SHP77 (cell line): ENCODE results near the gene ITGB2.
A peak's percentile ranks its signal among the peaks of the same experiment; 100 is the strongest.
"Not testable (repeated sequence)": the region's sequence is repeated elsewhere in the genome, so short reads cannot be mapped to it uniquely, and the experiment has no call there.

ENCODE experiments used
- DNase-seq, 2 experiments: peaks; one replicate each; lab custom pipeline; 2025; lab: John Stamatoyannopoulos, UW

The ITGB2 gene

DNA sequence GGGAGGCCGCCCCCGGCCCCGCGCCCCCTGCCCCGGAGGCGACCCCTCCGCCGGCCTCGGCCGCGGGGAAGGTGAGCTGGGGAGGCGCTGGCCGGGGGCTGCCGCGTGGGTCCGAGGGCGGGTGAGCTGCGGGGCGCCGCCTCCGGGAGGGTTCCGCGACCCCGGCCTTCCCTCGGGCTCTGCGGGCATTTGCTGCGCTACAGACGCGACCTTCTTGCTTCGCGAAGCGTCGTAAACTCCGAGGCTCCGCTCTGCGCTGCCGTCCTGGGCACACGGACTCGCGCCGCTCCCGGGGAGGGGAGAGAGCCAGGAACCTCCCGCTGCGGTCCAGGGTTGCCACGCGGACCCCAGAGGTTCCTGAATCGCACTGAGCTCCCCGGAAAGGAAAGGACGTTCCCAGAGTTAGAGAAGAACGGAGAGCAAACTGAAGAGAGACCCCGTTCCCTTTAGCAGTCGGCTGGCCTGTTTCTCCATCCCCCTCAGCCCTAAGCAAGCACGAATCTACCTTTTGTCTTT, 19.5 kb upstream of the ITGB2 start:
- DNase-seq, result no peak

GRCh38 chr21:44939532-44940115, 18.9 kb upstream of the ITGB2 start, which contains the start of gene SLX9:
Gene SLX9 (plus strand): TSS chr21:44940029. CDS start chr21:44940058, 29 bp downstream.
- DNase-seq, result peak; percentile 66 to 77

- no peak for DNase-seq
Measured at GRCh38 chr21:44938772-44939531, 18.3 kb upstream of the ITGB2 start.

GRCh38 chr21:44935533-44935927, 14.8 kb upstream of the ITGB2 start:
- DNase-seq, result no peak

DNA sequence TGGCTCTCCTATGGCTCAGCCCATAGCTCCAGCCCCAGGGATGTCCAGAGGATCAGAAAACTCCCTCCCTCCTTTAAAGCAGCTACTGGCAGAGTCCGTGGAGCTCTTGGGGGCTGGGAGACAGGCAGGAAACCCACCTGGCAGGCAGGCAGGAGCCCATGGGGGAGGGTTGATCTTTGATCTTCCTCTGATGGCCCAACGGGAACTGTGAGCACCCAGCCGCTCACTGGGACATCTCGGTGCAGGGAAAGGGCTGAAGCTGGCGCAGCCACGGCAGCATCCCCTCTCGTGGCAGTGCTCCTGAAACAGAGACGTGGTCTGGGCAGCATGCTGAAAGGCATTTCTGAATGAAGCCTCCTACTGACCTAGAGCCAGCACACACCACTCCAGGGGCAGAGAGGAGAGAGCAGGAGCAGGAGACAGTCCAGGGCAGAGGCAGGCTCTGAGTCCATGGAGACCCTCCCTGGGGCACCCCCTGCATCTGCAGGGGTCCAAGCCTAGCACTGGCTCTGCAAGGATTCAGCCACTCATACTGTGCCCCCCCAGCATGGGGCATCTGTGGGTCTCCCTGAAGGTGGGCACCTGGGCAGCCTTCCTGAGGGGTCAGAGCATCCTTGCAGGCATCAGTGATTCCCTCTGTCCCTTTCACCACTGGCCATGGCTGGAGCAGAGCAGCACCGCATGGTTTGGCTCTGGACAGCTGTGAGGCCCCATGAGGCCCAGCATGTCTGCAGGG, 14.3 kb upstream of the ITGB2 start:
- no peak for DNase-seq

DNA sequence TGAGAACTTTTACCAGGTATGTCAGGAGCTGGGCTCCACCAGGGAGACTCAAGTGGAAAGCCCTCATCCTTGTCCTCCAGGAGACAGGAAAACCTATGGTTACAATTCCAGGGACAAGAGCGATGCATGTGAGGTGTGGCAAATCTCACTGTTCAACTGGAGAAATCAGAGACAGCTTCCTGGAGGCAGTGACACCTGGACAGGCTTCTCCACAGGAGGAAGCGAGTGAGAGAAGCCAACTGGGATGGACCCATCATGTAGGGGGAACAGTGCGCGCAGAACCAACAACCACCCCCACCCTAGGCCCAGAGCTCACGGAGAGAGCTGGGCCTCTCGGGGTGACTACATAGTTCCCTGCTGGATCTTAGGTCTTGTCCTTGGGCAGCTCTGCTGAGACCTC, 13.6 kb upstream of the ITGB2 start:
- no peak for DNase-seq

GRCh38 chr21:44933918-44934260, 13.2 kb upstream of the ITGB2 start:
- DNase-seq, result no peak

GRCh38 chr21:44933199-44933917, 12.7 kb upstream of the ITGB2 start:
- no peak for DNase-seq

DNA sequence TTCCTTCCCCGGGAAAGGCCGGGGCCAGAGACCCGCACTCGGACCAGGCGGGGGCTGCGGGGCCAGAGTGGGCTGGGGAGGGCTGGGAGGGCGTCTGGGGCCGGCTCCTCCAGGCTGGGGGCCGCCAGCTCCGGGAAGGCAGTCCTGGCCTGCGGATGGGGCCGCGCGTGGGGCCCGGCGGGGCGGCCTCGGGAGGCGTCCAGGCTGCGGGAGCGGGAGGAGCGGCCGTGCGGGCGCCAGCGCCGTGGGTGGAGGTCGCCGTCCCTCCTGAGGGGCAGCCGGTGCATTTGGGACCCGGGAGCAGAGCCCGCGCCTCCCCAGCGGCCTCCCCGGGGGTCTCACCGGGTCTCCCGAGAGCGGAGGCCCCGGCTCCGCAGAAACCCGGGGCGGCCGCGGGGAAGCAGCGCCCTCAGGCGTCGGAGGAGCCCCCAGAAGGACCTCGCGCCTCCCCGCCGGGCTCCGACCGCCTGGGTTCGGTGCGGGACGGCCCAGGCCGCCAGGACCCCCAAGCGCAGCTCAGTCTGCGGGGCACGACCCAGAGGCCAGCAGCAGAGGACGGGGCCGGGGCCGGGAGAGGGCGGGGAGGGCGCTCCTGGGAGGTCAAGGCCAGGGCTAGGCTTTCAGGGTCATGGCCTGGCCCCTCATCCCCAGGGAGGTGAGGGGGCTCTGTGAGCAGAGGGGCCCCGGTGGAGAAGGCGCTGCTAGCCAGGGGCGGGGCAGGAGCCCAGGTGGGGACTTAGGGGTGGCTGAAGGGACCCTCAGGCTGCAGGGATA, 11.9 kb upstream of the ITGB2 start:
- DNase-seq, result no peak

DNA sequence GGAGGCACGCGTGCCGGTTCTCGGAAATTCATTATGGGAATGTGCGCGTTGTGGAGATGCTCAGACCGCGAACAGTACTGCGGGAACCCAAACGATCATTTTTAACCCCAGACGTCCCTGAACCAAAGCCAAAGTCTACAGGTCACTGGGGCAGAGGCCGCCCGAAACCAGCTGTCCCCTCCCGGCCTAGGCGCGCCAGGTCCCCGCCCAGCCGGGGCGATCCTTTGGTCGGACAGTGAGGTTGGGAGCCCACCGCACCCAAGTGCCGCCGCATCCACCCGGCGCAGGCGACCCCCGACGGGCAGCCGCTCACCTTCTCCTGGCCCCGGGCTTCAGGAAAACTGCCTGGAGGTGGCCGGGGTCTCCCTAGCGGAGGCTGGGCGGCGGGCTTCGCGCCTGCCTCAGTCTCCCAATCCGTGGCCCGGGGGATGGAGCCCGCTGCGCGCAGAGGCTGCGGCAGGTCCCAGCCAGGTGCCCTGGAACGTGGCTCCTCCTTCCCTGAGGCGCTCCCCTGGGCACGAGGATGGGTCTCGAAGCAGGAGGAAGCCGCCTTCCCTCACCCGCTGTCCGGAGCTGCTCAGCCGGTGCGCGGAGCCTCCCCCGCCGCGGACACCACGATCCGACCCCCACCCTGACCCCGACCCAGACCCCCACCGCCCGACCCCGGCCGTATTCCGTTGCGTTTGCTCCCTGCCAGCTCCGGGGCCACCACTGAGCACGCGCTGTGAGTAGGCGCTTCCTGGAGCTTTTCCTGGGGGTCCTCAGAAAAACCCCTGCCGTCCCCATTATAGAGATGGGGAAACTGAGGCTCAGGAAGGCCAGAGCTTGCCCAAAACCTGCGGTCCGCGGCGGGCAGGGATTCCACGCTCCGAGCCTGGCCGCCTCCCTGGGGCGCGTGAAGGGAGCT, 11.1 kb upstream of the ITGB2 start:
- no peak for DNase-seq

DNA sequence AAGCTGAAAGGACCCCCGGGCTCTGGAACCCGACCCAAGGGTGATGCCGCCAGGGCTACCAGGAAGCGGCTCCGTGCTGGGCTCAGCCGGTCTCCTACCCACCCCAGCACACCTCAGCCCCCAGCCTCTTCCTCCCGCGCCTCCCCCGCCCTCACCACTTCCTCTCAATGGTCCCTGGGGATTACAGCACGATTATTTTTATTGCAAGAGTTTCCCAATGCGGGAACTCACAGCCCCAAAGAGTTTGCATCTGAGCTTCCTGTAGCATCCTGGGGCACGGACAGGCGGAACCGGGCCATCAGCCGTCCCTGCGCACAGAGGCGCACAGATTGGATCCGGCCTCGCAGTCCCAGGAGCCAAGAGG, 10.4 kb upstream of the ITGB2 start:
- DNase-seq, result no peak

- no peak for DNase-seq
Measured at GRCh38 chr21:44930543-44930981, 9.9 kb upstream of the ITGB2 start.

GRCh38 chr21:44929799-44930542, 9.3 kb upstream of the ITGB2 start:
- no peak for DNase-seq

DNA sequence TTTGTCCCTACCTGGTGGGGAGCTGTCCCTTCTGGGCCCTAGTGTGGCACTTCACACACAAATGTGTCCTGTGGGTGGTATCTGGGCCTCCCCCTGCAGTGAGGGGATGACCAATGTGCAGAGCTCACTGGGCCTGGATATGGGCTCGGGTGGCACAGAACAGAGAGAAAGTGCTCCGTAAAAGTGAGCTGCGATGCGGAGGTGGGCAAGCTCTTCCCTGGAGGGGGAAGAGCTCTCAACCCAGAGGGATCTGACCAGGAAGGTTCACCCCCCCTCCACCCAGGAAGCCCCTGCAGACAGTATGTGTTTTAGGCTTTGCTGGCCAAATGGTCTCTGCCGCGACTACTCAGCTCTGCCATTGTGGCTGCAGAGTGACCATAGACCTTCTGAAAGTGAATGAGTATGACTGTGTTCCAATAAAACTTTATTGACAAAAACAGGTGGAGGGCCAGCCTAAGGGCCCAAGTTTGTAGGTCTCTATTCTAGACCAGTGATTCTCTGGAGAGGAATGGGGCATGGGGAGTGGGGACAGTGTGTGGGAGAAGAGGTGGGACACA, 8.6 kb upstream of the ITGB2 start:
- no peak for DNase-seq

GRCh38 chr21:44928500-44929241, 8.0 kb upstream of the ITGB2 start:
- not testable (repeated sequence) for DNase-seq

DNA sequence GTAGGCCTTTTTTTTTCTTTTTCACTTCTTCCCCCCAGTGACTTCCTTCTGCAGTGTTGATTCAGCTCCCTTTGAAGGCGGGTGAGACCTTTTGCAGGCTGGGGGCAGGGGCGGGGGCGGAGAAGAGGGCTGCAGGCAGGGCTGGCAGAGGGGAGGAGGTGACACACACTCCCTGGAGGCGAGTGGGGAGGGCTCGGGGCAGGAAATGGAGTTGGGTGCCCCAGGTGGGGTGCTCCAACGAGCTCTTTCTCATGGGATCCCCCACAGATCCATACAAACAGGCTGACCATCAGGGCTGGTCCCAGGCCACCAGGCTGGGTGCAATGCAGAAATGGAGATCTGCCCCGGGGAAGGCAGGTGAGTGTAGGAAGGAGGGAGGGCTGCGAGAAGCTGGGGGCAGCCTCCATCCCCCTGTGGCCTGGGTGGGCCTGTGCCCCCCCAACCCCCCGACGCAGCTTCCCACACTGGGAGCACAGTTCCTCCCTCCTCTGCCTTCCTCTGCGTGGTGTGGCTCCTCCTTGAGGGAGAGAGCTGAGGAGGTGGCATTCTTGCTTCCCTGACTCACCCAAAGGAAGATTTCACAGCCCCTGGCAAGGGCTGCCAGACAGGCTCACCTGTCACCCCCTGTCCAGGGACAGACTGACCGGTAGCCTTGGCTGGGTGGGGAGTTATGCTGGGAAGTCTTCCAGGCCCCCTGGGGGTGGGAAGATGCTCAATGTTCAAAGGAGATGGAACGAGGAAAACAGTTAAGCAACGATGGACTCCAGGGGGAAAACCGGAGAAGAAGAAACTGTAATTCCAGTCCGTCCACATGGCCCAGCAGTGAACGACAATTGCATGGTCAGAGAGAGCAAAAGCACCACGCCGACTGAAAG, 7.1 kb upstream of the ITGB2 start:
- DNase-seq, result no peak

- no peak for DNase-seq
Measured at GRCh38 chr21:44927259-44927586, 6.5 kb upstream of the ITGB2 start.
